TTC549 (cell line): ENCODE measurements around the gene USP17L21.
"Not testable (repeated sequence)": the region's sequence is repeated elsewhere in the genome, so short reads cannot be mapped to it uniquely, and the experiment has no call there.

ENCODE experiments used
- FAIRE-seq: peaks from 2 replicates; lab custom pipeline; 2012; peaks lifted over from hg19 to GRCh38; lab: Jason Lieb, UNC

The USP17L21 gene

DNA sequence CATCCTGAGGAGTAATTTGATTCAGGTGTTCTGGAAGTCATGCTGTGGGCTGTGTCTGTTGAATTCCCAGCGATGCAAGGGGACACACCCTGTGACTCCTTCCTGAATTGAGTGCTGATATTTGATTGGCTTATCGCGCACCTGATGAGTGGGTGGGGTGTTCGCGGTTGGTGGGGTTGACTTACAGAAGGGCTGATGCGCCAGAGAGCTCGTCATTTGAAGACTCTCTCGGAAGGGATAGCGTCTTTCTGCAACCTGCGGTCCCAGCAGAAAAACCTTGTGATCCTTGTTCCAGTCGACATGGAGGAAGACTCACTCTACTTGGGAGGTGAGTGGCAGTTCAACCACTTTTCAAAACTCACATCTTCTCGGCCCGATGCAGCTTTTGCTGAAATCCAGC is at the start of gene USP17L21:
USP17L21 (plus strand) TSS at position 301 of the 400 bp plus-strand sequence; CDS start at position 301, 0 bp downstream.
- not testable (repeated sequence) for FAIRE-seq

DNA sequence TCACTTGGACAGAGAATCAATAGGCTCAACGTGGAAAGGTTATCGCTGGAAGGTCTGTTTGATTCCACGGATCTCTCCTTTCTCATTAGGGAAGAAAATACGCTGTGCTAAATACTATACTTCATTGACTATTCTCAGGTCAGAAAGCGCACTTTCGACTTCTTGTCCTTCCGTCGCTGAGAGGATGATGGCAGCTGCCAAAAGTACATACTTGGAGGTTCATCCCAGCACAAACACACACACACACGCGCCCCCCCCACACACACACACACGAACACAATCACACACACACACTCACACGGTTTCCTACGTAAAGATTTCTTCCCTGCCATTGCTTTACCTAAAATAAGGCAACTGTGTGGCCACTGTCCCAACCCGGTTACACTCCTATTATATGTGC is 48.0 kb upstream of the USP17L21 start:
- not testable (repeated sequence) for FAIRE-seq

- not testable (repeated sequence) for FAIRE-seq
Measured at GRCh38 chr4:9215105-9215504, 47.6 kb upstream of the USP17L21 start, which contains the start of gene USP17L11. Gene USP17L11, plus strand, starts transcription at chr4:9215405. Its CDS starts 0 bp downstream, at chr4:9215405.

DNA sequence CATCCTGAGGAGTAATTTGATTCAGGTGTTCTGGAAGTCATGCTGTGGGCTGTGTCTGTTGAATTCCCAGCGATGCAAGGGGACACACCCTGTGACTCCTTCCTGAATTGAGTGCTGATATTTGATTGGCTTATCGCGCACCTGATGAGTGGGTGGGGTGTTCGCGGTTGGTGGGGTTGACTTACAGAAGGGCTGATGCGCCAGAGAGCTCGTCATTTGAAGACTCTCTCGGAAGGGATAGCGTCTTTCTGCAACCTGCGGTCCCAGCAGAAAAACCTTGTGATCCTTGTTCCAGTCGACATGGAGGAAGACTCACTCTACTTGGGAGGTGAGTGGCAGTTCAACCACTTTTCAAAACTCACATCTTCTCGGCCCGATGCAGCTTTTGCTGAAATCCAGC is 42.8 kb upstream of the USP17L21 start, which contains the start of gene USP17L12:
USP17L12 (plus strand) TSS at position 301 of the 400 bp plus-strand sequence; CDS start at position 301, 0 bp downstream.
- FAIRE-seq: not testable (repeated sequence)

- FAIRE-seq: not testable (repeated sequence)
Measured at GRCh38 chr4:9224596-9224995, 38.1 kb upstream of the USP17L21 start, which contains the start of gene USP17L13. Gene USP17L13, plus strand, starts transcription at chr4:9224896. Its CDS starts 0 bp downstream, at chr4:9224896.

GRCh38 chr4:9230249-9230648 is 32.4 kb upstream of the USP17L21 start:
- FAIRE-seq: not testable (repeated sequence)

GRCh38 chr4:9234085-9234484 is 28.6 kb upstream of the USP17L21 start, which contains the start of gene USP17L15:
Gene USP17L15, plus strand, starts transcription at chr4:9234385. Its CDS starts 0 bp downstream, at chr4:9234385.
- FAIRE-seq: not testable (repeated sequence)

DNA sequence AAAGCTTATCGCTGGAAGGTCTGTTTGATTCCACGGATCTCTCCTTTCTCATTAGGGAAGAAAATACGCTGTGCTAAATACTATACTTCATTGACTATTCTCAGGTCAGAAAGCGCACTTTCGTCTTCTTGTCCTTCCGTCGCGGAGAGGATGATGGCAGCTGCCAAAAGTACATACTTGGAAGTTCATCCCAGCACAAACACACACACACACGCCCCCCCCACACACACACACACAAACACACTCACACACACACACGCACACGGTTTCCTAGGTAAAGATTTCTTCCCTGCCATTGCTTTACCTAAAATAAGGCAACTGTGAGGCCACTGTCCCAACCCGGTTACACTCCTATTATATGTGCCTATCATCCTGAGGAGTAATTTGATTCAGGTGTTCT is 24.2 kb upstream of the USP17L21 start:
- FAIRE-seq: not testable (repeated sequence)

DNA sequence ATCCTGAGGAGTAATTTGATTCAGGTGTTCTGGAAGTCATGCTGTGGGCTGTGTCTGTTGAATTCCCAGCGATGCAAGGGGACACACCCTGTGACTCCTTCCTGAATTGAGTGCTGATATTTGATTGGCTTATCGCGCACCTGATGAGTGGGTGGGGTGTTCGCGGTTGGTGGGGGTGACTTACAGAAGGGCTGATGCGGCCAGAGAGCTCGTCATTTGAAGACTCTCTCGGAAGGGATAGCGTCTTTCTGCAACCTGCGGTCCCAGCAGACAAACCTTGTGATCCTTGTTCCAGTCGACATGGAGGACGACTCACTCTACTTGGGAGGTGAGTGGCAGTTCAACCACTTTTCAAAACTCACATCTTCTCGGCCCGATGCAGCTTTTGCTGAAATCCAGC is 19.1 kb upstream of the USP17L21 start, which contains the start of gene USP17L17:
USP17L17 (plus strand) TSS at position 301 of the 400 bp plus-strand sequence; CDS start at position 301, 0 bp downstream.
- not testable (repeated sequence) for FAIRE-seq

GRCh38 chr4:9247953-9248680 is 14.6 kb upstream of the USP17L21 start, which contains the start of gene USP17L18:
Gene USP17L18, plus strand, starts transcription at chr4:9248630. Its CDS starts 0 bp downstream, at chr4:9248630.
- not testable (repeated sequence) for FAIRE-seq

DNA sequence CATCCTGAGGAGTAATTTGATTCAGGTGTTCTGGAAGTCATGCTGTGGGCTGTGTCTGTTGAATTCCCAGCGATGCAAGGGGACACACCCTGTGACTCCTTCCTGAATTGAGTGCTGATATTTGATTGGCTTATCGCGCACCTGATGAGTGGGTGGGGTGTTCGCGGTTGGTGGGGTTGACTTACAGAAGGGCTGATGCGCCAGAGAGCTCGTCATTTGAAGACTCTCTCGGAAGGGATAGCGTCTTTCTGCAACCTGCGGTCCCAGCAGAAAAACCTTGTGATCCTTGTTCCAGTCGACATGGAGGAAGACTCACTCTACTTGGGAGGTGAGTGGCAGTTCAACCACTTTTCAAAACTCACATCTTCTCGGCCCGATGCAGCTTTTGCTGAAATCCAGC is 9.6 kb upstream of the USP17L21 start, which contains the start of gene USP17L19:
USP17L19 (plus strand) TSS at position 301 of the 400 bp plus-strand sequence; CDS start at position 301, 0 bp downstream.
- not testable (repeated sequence) for FAIRE-seq

DNA sequence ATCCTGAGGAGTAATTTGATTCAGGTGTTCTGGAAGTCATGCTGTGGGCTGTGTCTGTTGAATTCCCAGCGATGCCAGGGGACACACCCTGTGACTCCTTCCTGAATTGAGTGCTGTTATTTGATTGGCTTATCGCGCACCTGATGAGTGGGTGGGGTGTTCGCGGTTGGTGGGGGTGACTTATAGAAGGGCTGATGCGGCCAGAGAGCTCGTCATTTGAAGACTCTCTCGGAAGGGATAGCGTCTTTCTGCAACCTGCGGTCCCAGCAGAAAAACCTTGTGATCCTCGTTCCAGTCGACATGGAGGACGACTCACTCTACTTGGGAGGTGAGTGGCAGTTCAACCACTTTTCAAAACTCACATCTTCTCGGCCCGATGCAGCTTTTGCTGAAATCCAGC is 4.8 kb upstream of the USP17L21 start, which contains the start of gene USP17L20:
USP17L20 (plus strand) TSS at position 301 of the 400 bp plus-strand sequence; CDS start at position 301, 0 bp downstream.
- not testable (repeated sequence) for FAIRE-seq

- FAIRE-seq: not testable (repeated sequence)
Measured at GRCh38 chr4:9267319-9267718, 4.6 kb downstream of the USP17L21 start, which contains the start of gene USP17L22. Gene USP17L22, plus strand, starts transcription at chr4:9267619. Its CDS starts 0 bp downstream, at chr4:9267619.

GRCh38 chr4:9271719-9272118 is 9.0 kb downstream of the USP17L21 start:
- not testable (repeated sequence) for FAIRE-seq
